NT2/D1 (cell line): Measurements from ENCODE around the gene ZBTB11.
A peak's percentile ranks its signal among the peaks of the same experiment; 100 is the strongest.

Source experiments
- DNase-seq: peaks from one replicate; pipeline ENCODE4 v3.0.0-alpha.2; 2011; ENCODE audit warnings: low read depth, low spot score
- H3K27me3 ChIP-seq: 2 replicates; pipeline ENCODE4 v1.6.0; 2011; ENCODE audit warnings: mild to moderate bottlenecking; ENCODE audit not compliant: insufficient read length, insufficient read depth
- H3K36me3 ChIP-seq: 2 replicates; pipeline ENCODE4 v1.6.1; 2011; ENCODE audit warnings: mild to moderate bottlenecking, low read length, mixed read lengths; ENCODE audit not compliant: insufficient read depth, insufficient read length
- H3K4me1 ChIP-seq: 2 replicates; pipeline ENCODE4 v1.5.1; 2011; ENCODE audit not compliant: insufficient read depth, insufficient read length
- H3K4me3 ChIP-seq: 2 replicates; pipeline ENCODE4 v1.5.1; 2011; ENCODE audit warnings: low read depth; ENCODE audit not compliant: insufficient read length
- H3K9ac ChIP-seq: 2 replicates; pipeline ENCODE4 v1.6.0; 2011; ENCODE audit warnings: low read depth; ENCODE audit not compliant: insufficient read length
- H3K9me3 ChIP-seq: 2 replicates; pipeline ENCODE4 v1.5.1; 2011; ENCODE audit warnings: mild to moderate bottlenecking, low read length; ENCODE audit not compliant: insufficient read depth
- SUZ12 ChIP-seq: IDR thresholded peaks from 2 replicates; pipeline ENCODE4 v1.6.1; 2011; ENCODE audit not compliant: insufficient read length, insufficient read depth; ENCODE audit errors: extremely low read depth
- YY1 ChIP-seq: IDR thresholded peaks from 2 replicates; pipeline ENCODE4 v1.6.1; 2011; ENCODE audit not compliant: insufficient read length, insufficient read depth
- ZNF274 ChIP-seq: IDR thresholded peaks from 2 replicates; pipeline ENCODE4 v1.6.1; 2011; ENCODE audit warnings: mild to moderate bottlenecking, low read depth, low read length

ZBTB11 gene

DNA sequence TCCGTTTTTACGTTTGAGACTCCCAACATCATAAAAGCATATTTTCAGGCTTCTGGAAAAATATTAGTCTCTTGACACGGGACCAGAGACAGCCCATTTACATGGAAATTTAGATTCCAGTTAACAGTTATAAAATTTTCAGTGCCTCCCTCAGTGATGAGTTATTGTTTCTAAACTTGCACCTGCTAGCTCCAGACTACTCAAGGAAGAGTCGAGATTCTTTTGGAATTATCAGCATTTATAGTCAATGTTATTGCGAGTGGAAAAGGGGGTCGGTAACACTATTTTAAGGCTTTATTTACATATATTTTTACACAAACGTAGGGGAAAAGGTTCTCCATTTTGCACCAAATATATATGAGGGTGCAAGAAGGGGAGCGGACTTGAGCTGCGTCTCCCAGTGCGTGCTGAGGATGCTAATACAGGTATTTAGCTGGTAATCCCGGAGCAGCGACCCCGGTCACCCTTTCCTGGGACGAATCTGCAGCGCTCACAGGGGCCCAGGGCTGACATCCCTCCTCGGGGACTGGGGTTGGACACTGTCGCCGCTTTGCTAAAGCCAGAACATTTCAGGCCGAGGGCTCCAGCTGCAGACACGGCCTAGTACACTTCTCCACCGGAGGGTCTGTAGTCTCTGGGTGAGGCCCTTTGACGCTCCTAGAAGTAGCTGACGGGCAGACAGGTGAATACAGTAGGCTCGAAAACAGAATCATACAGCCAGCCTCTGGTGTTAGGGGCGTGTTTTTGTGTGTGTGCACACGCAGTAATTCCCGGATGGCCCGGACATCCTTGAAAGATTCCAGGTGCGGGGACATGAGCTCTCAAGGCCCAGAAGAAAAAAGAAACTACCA, 729 bp upstream of the ZBTB11 start:
- peak overlapping the region; percentile 66 for H3K9ac ChIP-seq
- no peaks in the 10 kb centered on the region for H3K9me3 ChIP-seq
- H3K4me1 ChIP-seq: no peaks in the 10 kb centered on the region
- peak overlapping the region; percentile 93 for H3K4me3 ChIP-seq
- TF ChIP-seq SUZ12 (no peak), YY1 (no peak), ZNF274 (no peak)
- H3K27me3 ChIP-seq: no peaks in the 10 kb centered on the region
- DNase-seq: no peak
- peaks cover 35% of the 10 kb centered on the region for H3K36me3 ChIP-seq

DNA sequence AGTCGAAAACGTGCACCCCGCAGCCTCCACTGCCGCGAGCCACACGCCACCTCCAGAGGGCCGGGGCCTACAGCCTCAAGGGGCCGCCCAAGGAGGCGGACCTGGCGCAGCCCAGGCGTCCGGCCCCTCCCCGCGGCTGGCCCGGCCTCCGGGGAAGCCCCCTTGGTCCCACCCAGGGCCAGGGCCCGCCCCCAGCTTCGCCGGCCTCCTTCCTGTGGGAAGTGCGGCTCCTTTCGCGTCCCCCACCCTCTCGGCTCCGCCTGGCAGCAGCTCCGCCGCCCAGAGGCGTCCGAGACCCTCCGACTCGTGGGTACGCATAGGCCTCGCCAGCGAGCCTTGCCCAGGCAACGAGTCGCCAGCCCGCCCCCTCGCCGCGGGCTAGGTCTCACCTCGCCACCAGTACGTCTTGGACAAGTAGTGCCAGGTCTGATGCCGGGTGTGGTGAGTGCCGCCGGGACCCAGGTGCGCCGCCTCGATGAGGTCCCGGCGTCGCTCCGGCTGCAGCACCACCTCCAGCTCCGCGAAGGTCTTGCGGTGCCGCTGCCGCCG, 642 bp downstream of the ZBTB11 start:
- Histone ChIP-seq H3K36me3 (peaks cover 29% of the 10 kb centered on the region), H3K4me1 (no peaks in the 10 kb centered on the region), H3K9ac (peak overlapping the region; percentile 99), H3K9me3 (no peaks in the 10 kb centered on the region), H3K27me3 (no peaks in the 10 kb centered on the region), H3K4me3 (peak overlapping the region; percentile 93)
- no peak for TF ChIP-seq YY1
- TF ChIP-seq ZNF274: no peak
- no peak for TF ChIP-seq SUZ12
- DNase-seq: peak; percentile 92

GRCh38 chr3:101675709-101676215, 1.2 kb downstream of the ZBTB11 start:
- TF ChIP-seq SUZ12 (no peak), YY1 (no peak), ZNF274 (no peak)
- no peak for DNase-seq
- H3K27me3 ChIP-seq: no peaks in the 10 kb centered on the region
- peaks cover 29% of the 10 kb centered on the region for H3K36me3 ChIP-seq
- no peaks in the 10 kb centered on the region for H3K4me1 ChIP-seq
- H3K9ac ChIP-seq: peak overlapping the region; percentile 61
- H3K4me3 ChIP-seq: peak overlapping the region; percentile 93
- no peaks in the 10 kb centered on the region for H3K9me3 ChIP-seq

DNA sequence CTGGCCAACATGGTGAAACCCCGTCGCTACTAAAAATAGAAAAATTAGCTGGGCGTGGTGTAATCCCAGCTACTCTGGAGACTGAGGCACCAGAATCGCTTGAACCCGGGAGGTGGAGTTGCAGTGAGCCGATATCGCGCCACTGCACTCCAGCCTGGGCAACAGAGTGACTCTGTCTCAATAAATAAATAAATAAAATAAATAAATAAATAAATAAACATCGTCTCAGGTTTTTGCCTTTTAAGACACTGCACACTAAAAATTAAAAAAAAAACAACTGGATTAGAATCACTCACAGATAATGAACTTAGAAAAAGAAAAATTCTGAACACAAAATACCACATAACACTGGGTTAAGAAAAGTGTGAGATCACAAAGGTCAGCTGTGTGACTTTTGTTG, 2.4 kb downstream of the ZBTB11 start:
- Histone ChIP-seq H3K27me3 (no peaks in the 10 kb centered on the region), H3K36me3 (peaks cover 32% of the 10 kb centered on the region), H3K4me3 (no peak overlapping the region), H3K4me1 (no peaks in the 10 kb centered on the region), H3K9me3 (no peaks in the 10 kb centered on the region), H3K9ac (no peak overlapping the region)
- TF ChIP-seq SUZ12 (no peak), ZNF274 (no peak), YY1 (no peak)
- no peak for DNase-seq

- TF ChIP-seq SUZ12: no peak
- TF ChIP-seq YY1: no peak
- TF ChIP-seq ZNF274: no peak
- Histone ChIP-seq H3K9ac (no peak overlapping the region), H3K4me1 (no peaks in the 10 kb centered on the region), H3K36me3 (peaks cover 38% of the 10 kb centered on the region), H3K27me3 (no peaks in the 10 kb centered on the region), H3K4me3 (no peak overlapping the region), H3K9me3 (no peaks in the 10 kb centered on the region)
- no peak for DNase-seq
Observed at GRCh38 chr3:101673953-101674352, 3.0 kb downstream of the ZBTB11 start.

DNA sequence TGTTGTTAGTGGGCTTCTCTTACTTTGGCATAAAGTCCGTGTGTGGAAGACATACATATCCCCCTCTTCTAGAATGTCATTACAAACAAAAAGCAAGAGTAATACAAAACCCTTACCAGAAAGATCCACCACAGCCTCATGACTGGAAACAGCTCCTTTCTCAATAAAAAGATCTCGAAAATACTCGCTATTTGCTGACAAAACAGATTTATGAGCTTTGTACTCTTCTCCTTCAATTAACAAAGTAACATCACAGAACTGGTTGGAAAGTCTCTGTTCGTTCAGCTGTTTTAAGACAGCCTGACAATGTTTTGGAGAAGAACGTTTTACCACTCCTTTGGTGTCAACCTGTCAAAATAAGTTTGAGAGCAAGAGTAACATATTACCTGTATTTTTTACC, 5.9 kb downstream of the ZBTB11 start:
- H3K4me3 ChIP-seq: no peak overlapping the region

DNA sequence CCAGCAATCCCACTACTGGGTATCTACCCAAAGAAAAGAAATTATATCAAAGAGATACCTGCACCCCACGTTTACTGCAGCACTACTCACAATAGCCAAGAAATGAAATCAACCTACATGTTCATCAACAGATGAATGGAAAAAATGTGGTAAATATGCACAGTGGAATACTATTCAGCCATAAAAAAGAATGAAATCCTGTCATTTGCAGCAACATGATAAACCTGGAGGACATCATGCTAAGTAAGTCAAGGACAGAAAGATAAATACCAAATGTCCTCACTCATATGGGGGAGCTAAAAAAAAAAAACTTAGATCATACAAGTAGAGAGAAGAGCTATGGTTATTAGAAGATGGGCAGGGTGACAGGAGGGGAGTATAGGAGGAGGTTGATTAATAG, 9.1 kb downstream of the ZBTB11 start:
- no peak for DNase-seq
- H3K9ac ChIP-seq: no peak overlapping the region
- peaks cover 88% of the 10 kb centered on the region for H3K36me3 ChIP-seq
- no peak overlapping the region for H3K4me3 ChIP-seq
- no peaks in the 10 kb centered on the region for H3K9me3 ChIP-seq
- H3K4me1 ChIP-seq: no peaks in the 10 kb centered on the region
- TF ChIP-seq YY1 (no peak), ZNF274 (no peak), SUZ12 (no peak)
- no peaks in the 10 kb centered on the region for H3K27me3 ChIP-seq

More for the DNA sequence above, 5.9 kb downstream of the ZBTB11 start:
- DNase-seq: no peak
- H3K4me1 ChIP-seq: no peaks in the 10 kb centered on the region
- H3K9me3 ChIP-seq: no peaks in the 10 kb centered on the region
- no peak overlapping the region for H3K9ac ChIP-seq
- no peaks in the 10 kb centered on the region for H3K27me3 ChIP-seq
- TF ChIP-seq ZNF274: no peak
- TF ChIP-seq SUZ12: no peak
- no peak for TF ChIP-seq YY1
- peaks cover 57% of the 10 kb centered on the region for H3K36me3 ChIP-seq
